GM21619 (cell line): ENCODE data around the gene CDH6.

ENCODE experiments used
- ATAC-seq: cut with Tn5 transposase; IDR thresholded peaks from one replicate; pipeline ENCODE4 v1.9.1; 2021; ENCODE audit not compliant: unreplicated experiment

Gene CDH6

DNA sequence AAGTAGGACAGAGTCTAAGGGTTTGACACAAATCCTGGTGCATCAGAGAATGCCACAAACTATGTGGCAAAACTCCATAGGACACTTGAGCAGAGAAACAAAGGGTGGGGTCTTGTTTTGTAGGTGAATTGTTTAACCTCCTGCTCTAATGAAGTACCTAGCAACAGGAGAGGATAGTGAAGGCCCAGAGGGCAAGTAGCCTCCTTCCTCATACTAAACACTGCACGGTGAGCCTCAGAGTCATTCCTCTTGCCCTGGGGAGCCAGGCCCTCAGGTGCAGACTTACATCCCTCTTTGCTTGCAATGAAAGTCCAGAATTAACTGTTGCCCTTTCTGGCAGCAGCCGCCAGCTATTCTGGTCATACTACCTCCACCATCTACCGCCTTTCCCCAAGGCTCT, 172.3 kb downstream of the CDH6 start:
- no peak for ATAC-seq

DNA sequence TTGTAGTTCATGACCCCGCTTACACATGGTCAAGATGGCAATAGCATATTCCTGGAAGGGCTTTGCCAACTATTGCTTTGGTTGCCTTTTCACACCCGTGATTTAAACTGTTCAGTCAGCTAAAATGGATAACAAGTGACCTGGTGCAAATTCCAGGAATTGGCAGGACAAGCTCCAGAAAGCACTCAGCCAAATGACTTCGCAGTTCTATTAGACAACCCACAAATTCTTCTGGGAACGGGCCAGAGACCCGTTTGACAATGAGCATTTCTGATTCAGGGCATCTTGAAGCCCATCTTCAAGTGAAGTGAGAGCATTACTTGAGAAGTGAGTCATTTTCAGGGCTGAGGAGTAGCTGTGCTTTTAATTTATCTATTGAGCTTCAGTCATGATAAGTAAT, 173.5 kb downstream of the CDH6 start:
- no peak for ATAC-seq

DNA sequence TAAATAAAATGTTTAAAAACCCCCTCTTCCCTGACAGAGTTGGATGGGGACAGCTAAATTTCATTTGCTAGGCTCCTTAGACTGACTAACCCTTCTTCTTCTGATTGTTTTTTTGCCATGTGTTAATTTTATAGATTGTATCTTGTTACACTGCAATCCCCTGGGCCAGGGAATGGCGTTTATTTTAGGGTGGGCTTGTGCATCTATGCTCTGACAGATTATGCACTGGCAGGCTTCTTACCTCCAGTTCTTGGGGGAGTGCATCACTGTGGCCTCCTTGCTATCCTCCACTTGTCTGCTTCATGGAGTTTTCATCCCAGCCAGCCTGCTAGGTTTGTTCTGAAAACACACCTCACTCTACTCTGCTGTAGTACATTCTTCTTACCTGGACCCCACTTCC, 178.6 kb downstream of the CDH6 start:
- no peak for ATAC-seq

DNA sequence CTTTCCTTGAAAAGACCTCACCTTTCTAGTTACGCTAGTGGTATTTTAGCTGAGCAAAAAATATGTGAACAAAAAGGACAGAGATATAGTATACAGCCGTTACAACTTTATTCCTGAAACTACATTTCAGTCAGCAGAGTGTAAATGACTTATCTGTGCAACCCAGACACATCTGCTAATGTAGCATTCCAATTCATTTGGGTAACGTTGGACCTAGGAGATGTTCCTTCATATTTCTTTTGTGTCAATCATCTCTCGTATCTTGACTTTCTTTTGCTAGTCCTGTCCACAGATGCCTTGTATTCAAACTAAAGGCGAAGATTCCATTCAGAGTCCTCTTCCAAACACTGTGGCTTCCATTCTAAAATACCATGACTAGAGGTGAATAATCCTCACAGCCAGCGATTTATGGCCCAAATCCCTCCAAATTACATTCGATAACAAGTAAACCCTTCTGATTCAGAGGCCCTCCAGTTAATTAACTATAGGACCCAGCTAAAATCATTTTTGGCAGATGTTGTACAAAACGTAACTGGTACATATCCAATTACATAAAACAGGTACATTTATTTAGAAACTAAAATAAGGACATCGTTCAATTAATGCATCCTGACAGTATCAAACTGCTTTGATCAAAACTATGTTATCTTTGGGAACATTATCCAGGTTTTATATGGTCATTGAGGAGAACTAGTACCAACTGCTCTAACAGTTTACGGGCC, 182.7 kb downstream of the CDH6 start:
- ATAC-seq = no peak

DNA sequence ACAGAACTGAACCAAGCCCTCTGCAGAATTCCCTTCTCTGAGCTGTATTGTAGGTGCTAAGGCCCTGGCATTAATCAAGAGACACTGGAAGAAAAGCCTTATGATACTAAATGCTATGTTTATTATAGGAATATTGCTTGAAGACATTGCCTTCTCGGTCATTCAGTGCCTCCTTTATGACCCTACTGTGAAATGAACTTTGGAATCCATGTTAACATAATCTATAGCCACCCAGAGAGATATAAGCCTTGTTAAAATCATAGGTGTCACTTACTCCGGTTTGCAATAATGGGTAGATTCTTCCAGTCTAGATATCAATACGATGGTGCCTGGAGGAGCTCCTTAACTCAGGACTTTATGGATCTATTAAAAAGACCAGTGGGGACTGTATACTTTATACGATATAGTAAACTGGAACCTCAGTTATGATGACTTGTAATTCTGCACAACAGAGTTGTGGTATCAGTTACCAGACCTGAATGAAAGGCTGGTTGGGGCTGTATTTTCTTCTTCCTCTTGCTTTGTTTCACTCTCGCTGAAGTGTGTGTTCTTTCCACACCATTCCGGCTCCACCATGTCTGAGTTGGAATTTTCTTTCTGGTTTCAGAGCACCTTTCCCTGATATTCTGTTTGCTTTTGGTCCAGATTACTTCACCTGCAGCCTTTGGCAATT, 183.9 kb downstream of the CDH6 start:
- no peak for ATAC-seq

DNA sequence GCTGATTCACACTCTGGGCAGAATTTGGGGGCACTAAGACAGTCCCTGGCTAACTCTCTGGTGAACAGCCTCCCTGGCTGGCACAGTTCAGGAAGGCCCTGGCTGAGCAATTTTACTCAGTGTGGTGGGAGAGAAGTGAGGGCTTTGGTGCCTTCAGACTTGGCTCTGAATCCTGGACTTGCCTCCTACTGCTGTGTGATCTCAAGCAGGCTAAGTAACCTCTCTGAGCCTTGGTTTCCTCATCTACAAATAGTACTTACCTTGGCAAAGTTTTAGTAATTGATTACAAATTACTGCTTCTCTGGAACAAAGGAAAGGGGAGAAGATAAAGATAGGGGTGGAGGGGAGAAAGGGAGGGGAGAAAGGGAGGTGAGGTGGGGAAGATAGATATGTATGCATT, 184.7 kb downstream of the CDH6 start:
- no peak for ATAC-seq
